Tibial nerve (tissue), 4 donors: Measurements from ENCODE around the gene CRHR2. TPM values are rescaled to one million over a fixed set of nuclear protein-coding genes. Genes with fewer than 3 reads are reported as not detected.

Experiments used
- DNase-seq, 2 donors: peaks; one replicate each; pipeline ENCODE4 v3.0.0-alpha.2; 2019; ENCODE audit warnings: low spot score in 2 of 2
- H3K27ac ChIP-seq, 4 donors: fragments of 200-600 bp; sonication (generic) in 3 of 4; one replicate each; pipeline ENCODE4 v1.5.1; 2017 to 2019; ENCODE audit warnings: mild to moderate bottlenecking in 1 of 4
- H3K27me3 ChIP-seq, 2 donors: fragments of 200-600 bp; sonication (generic) in 1 of 2; one replicate each; pipeline versions ENCODE4 v1.5.1 to v1.6.0; 2017 to 2019
- H3K36me3 ChIP-seq, 3 donors: fragments of 200-600 bp; sonication (generic); one replicate each; pipeline ENCODE4 v1.5.1; 2018 to 2019
- H3K4me1 ChIP-seq, 4 donors: fragments of 200-600 bp; sonication (generic) in 3 of 4; one replicate each; pipeline ENCODE4 v1.5.1; 2017 to 2019
- H3K4me3 ChIP-seq, 4 donors: fragments of 200-600 bp; sonication (generic) in 3 of 4; one replicate each; pipeline ENCODE4 v1.5.1; 2017 to 2019; ENCODE audit warnings: mild to moderate bottlenecking in 1 of 4, moderate library complexity in 1 of 4
- H3K9me3 ChIP-seq, 4 donors: fragments of 200-600 bp; sonication (generic) in 3 of 4; one replicate each; pipeline ENCODE4 v1.5.1; 2017 to 2019
- CTCF ChIP-seq, 5 experiments: fragments of 200-600 bp in 3 of 5; fragments of 450-650 bp in 2 of 5; sonication (generic) in 3 of 5; IDR thresholded peaks; one replicate each; pipeline ENCODE4 v1.5.1; 2016 to 2019; ENCODE audit warnings: antibody characterized with exemption in 5 of 5, mild to moderate bottlenecking in 3 of 5, moderate library complexity in 2 of 5
- EP300 ChIP-seq, 2 donors: sonication (generic); formaldehyde crosslinking; IDR thresholded peaks; one replicate each; pipeline ENCODE4 v1.6.1; 2017; ENCODE audit warnings: antibody characterized with exemption in 2 of 2, mild to moderate bottlenecking in 1 of 2
- POLR2A ChIP-seq, 2 donors: fragments of 450-650 bp; IDR thresholded peaks; one replicate each; pipeline ENCODE4 v1.6.1; 2017; ENCODE audit warnings: antibody characterized with exemption in 2 of 2, mild to moderate bottlenecking in 2 of 2, moderate library complexity in 2 of 2
- WGBS, 2 donors: methylation state at CpG; one replicate each; pipeline ENCODE4 v1.1.5; 2018; 5-methylcytosine and 5-hydroxymethylcytosine counted together
- total RNA-seq, 4 donors: library from RNA; depleted of rRNA; stranded (reverse); fragments of >200 nt; gene quantifications; one replicate each; pipeline ENCODE4 v1.1.0, GENCODE V29; 2016

The CRHR2 gene
- total RNA-seq, 4 donors from 2014 or later: 0.21 to 0.44 TPM; not detected in 2

- Histone ChIP-seq H3K36me3 (peaks cover 0 to 94% (median 24%) of the 10 kb centered on the region in 3 donors), H3K9me3 (no peaks in the 10 kb centered on the region), H3K4me1 (no peaks in the 10 kb centered on the region), H3K27me3 (no peaks in the 10 kb centered on the region), H3K27ac (no peak overlapping the region), H3K4me3 (no peak overlapping the region)
- TF ChIP-seq EP300 (IDR thresholded peaks at IDR 0.05) (no peak), POLR2A (IDR thresholded peaks at IDR 0.05) (no peak), CTCF (IDR thresholded peaks at IDR 0.05) (no peak)
- WGBS, 2 donors: 79 to 89% methylated on average over 1 of the region's 1 CpG
- no peak for DNase-seq
Measured at GRCh38 chr7:30625283-30625682, 57.0 kb downstream of the CRHR2 start.

GRCh38 chr7:30618961-30619360, 63.3 kb downstream of the CRHR2 start:
- 84 to 85% methylated on average over 1 of the region's 1 CpG for WGBS, 2 donors
- no peak overlapping the region for H3K27ac ChIP-seq
- no peaks in the 10 kb centered on the region for H3K9me3 ChIP-seq
- H3K4me3 ChIP-seq: no peak overlapping the region
- no peaks in the 10 kb centered on the region for H3K4me1 ChIP-seq
- H3K36me3 ChIP-seq: peaks cover 0 to 83% (median 33%) of the 10 kb centered on the region in 3 donors
- TF ChIP-seq POLR2A (IDR thresholded peaks at IDR 0.05): no peak
- no peak for TF ChIP-seq CTCF (IDR thresholded peaks at IDR 0.05)
- no peak for TF ChIP-seq EP300 (IDR thresholded peaks at IDR 0.05)
- no peaks in the 10 kb centered on the region for H3K27me3 ChIP-seq
- no peak for DNase-seq

DNA sequence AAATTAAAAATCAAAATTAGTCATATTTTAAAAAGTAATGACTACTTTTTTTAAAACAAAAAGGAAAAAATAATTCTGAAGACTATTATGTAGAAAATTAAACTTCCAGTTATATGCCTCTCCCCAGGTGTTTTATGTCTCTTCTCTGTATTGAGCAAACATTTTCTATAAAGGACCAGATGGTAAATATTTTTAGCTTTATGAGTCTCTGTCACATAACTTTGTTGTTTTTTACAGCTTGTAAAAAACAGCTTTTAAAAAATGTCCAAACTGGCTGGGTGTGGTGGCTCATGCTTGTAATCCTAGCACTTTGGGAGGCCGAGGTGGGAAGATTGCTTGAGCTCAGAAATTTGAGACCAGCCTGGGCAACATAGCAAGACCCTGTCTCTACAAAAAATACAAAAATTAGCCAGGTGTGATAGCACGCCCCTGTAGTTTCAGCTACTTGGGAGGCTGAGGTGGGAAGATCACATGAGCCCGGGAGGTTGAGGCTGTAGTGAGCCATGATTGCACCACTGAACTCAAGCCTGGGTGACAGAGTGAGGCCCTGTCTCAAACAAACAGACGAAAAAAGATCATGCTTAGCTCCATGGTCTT, 64.1 kb downstream of the CRHR2 start:
- no peak for DNase-seq
- no peaks in the 10 kb centered on the region for H3K4me1 ChIP-seq
- H3K36me3 ChIP-seq: peaks cover 0 to 87% (median 36%) of the 10 kb centered on the region in 3 donors
- H3K27me3 ChIP-seq: no peaks in the 10 kb centered on the region
- 94 to 95% methylated on average over 4 of the region's 4 CpGs for WGBS, 2 donors
- H3K27ac ChIP-seq: no peak overlapping the region
- no peak overlapping the region for H3K4me3 ChIP-seq
- no peaks in the 10 kb centered on the region for H3K9me3 ChIP-seq
- TF ChIP-seq POLR2A (IDR thresholded peaks at IDR 0.05): no peak
- TF ChIP-seq CTCF (IDR thresholded peaks at IDR 0.05): no peak
- TF ChIP-seq EP300 (IDR thresholded peaks at IDR 0.05): no peak

DNA sequence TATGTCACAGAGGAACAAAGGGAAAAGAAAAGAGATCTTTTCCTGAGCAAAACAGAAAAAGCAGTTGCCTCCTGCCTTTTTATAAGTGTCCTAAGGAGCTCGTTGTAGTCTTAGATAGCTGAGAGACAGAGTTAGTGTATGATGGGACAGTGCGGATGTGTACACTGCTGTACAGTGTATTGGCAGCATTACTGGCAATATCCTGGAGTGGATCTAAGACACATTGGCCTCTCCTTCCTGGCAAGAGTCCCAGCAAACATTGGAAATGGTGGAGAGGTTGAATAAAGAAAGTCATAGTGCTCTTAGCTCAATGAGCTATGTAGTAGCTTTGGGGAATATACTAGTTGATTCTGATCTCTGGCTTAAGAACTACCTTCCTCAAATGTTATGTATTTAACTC, 64.9 kb downstream of the CRHR2 start:
- H3K27me3 ChIP-seq: no peaks in the 10 kb centered on the region
- no peaks in the 10 kb centered on the region for H3K9me3 ChIP-seq
- TF ChIP-seq EP300 (IDR thresholded peaks at IDR 0.05): no peak
- no peak for DNase-seq
- H3K4me1 ChIP-seq: no peaks in the 10 kb centered on the region
- no peak overlapping the region for H3K4me3 ChIP-seq
- WGBS, 2 donors: 81 to 88% methylated on average over 2 of the region's 2 CpGs
- peaks cover 0 to 87% (median 43%) of the 10 kb centered on the region in 3 donors for H3K36me3 ChIP-seq
- no peak overlapping the region for H3K27ac ChIP-seq

DNA sequence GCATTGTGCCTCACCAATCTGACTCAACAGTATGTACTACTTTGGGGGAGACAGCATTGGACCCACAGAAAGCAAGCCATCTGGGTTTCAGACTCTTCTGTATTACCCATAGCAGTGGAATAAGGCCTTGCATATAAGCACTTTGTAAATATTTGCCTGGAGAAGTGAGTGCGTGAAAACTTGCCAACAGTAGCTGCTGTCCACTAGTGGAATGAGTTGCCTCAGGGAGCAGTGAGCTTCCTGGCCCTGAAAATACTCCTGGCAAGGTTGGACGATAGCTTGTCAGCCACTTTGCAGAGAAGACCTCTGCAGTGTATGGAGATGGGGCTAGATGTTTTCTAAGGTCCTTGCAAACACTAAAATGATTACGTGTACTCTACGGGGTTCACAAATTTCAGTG, 65.9 kb downstream of the CRHR2 start:
- TF ChIP-seq CTCF (IDR thresholded peaks at IDR 0.05): no peak
- Histone ChIP-seq H3K27me3 (no peaks in the 10 kb centered on the region), H3K9me3 (no peaks in the 10 kb centered on the region), H3K4me3 (no peak overlapping the region), H3K27ac (no peak overlapping the region), H3K36me3 (peaks cover 0 to 87% (median 42%) of the 10 kb centered on the region in 3 donors), H3K4me1 (no peaks in the 10 kb centered on the region)
- WGBS, 2 donors: 89 to 93% methylated on average over 4 of the region's 4 CpGs
- DNase-seq: no peak
